GM19043 (cell line): ENCODE results near the gene LITAF.
"Not testable (repeated sequence)": the region's sequence is repeated elsewhere in the genome, so short reads cannot be mapped to it uniquely, and the experiment has no call there.

Source experiments
- ATAC-seq: cut with Tn5 transposase; IDR thresholded peaks from one replicate; pipeline ENCODE4 v1.9.1; 2021; ENCODE audit warnings: low read depth; ENCODE audit not compliant: unreplicated experiment

The LITAF gene

DNA sequence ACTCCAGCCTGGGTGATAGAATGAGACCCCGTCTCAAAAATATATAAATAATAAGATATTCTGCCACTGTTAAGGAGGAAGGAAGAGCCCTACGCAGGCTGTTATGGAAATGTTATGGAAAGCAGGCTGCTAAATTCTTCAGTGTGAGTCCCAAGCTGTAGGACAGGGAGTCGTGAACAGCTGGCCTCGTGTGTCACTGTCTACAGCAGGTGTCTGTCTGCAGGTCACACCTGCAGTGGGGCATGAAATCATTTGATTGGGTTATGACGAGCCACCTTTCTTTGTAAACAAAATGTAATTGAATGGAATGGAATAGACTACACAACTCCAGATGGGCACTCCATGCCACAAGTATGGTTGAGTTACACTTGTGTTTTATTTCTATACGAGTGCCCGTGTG is 15.6 kb upstream of the LITAF start:
- no peak for ATAC-seq

DNA sequence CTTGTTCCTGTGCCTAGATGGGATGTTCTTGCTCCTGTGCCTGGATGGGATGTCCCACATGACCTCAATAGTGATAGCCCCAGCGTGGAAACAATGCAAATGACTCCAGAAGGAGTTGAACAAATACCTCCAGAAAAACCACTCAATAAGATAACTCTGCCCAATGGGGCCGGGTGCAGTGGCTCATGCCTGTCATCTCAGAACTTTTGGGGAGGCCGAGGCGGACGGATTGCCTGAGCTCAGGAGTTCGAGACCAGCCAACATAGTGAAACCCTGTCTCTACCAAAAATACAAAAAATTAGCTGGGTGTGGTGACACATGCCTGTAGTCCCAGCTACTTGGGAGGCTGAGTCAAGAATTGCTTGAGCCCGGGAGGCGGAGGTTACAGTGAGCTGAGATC is 15.2 kb upstream of the LITAF start:
- ATAC-seq = no peak

DNA sequence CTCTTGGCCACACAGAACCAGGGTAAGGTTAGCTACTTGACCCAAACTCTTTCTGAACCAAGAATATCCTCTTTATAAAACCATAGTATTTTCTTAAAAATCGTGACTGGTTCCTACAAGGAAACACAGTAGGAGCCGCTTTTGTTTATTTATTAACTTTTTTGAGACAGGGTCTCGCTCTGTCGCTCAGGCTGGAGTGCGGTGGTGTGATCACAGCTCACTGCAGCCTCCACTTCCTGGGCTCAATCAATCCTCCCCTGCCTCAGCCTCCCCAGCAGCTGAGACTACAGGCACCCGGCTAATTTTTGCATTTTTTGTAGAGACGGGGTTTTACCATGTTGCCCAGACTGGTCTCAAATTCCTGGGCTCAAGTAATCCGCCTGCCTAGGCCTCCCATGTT is 14.7 kb upstream of the LITAF start:
- no peak for ATAC-seq

DNA sequence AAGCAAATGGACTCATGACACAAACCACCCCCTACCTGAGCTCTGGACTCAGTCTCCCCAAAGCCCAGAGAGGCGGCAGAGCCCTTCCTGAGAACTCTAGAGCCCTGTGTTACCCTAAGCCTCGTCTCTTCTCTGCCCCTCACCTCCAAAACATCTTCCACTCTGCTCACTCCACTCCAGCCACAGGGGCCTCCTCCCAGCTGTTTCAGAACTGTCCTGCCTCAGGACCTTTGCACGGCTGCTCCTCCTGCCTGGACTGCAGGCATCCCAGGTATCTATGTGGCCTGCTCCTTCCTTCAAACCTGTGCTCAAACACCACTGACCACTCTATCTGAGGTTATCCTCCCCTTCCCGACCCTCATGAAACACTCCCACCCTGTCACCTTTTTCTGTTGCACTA is 12.9 kb upstream of the LITAF start:
- no peak for ATAC-seq

DNA sequence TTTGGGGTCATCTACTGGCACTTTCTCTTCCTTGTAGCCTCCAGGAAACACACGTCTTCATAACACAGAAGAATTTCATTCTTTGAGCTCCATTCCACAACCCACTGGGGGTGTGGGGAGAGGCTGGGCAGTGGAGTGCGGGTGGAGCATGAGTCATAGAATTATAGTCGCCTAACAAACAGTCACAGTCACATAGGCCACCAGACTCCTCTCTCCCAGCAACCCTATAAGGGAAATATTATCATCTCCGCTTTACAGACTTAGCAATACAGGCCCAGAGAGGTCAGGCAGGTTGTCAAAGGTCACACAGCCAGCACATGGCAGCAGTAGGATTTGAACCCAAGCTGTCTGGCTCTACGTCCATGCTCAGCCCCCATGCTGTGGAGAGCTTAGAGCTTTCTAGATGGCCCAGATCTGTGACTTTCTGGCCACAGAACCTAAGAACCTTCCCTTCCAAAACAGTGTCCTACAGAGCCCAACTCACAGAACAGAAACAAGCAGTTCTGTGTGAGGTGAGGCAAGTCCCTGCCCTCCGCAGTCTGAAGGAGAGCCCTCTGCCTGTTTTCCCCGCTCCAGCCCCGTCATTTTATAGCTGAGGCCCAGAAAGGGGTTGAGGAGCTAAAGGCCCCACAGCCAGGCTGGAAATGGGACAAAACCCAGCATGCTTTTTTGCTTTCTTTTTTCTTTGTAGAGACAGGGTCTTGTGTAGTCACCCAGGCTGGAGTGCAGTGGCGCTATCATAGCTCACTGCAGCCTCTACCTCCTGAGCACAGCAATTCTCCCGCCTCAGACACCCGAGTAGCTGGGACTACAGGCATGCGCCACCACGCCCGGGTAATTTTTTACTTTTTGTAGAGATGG is 10.7 kb upstream of the LITAF start:
- no peak for ATAC-seq

DNA sequence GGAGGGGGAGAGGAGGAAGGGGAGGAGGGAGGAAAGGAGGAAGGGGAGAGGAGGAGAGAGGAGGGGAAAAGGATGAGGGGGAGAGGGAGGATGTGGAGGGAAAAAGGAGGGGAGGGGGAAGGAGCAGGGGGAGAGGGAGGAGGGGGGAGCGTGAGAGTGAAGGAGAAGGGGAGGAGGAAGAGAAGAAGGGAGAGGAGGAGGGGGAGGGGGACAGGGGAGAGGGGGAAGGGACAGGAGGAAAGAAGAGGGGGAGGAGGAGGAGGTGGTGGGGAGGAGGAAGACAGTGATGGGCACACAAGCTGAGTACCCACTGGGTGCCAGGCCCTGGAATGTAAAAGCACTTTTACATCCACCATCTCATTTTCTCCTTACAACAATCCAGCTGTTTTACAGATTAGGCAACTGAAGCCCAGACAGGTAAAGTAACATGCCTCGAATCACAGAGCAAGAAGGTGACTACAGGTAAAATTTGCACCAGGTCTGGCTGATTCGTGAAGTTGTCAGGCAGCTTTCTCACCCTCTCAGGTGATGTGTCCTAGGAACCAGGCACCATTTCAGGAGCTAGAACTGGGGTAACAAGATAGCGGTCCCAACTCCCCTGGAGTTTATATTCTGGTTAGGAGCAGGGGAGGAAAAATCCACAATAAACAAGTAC is 10.0 kb upstream of the LITAF start:
- ATAC-seq = no peak

DNA sequence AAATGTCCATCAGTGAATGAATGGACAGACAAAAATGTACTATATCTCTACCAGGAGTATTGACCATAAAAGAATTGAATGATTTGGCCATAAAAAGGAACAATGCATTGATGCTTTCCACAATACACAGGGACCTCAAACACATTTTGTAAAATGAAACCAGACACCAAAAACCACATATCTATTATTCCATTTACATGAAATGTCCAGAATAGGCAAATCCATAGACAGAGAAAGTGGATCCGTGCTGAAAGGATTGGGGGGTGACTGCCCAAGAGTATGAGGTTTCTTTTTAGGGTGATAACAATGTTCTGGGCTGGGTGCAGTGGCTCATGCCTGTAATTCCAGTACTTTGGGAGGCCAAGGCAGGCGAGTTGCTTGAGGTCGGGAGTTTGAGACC is 6.9 kb upstream of the LITAF start:
- no peak for ATAC-seq

DNA sequence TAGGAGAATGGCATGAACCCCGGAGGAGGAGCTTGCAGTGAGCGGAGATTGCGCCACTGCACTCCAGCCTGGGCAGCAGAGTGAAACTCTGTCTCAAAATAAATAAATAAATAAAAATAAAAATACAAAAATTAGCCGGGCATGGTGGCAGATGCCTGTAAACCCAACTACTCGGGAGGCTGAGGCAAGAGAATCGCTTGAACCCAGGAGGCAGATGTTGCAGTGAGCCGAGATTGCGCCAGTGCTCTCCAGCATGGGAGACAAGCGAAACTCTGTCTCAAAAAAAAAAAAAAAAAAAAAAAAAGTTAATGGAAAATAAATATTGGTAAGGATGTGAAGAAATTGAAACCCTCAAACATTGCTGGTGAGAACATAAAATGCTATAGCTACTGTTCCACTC is 6.4 kb upstream of the LITAF start:
- not testable (repeated sequence) for ATAC-seq

DNA sequence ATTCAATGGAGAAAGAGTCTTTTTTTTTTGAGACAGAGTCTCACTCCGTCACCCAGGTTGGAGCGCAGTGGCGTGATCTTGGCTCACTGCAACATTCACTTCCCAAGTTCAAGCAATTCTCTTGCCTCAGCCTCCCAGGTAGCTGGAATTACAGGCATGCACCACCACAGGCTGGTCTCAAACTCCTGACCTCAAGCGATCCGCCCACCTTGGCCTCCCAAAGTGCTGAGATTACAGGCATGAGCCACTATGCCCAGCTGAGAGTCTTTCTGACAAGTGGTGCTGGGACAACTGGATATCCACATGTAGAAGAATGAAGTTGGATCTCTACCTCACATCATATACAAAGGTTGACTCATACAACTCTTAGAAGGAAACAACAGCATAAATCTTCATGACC is 4.9 kb upstream of the LITAF start:
- ATAC-seq = not testable (repeated sequence)

DNA sequence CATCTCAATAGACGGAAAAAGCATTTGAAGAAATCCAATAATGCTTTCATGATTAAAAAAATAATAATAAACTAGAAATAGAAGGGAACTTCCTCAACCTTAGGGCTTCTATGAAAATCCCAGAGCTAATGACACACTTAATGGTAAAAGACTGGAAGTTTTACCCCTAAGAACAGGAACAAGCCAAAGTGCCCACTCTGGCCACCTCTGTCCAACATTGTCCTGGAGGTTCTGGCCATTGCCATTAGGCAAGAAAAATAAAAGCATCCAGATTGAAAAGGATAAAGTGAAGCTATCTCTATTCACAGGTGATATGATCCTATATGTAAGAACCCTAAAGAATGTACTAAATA is 2.5 kb upstream of the LITAF start:
- ATAC-seq = no peak

DNA sequence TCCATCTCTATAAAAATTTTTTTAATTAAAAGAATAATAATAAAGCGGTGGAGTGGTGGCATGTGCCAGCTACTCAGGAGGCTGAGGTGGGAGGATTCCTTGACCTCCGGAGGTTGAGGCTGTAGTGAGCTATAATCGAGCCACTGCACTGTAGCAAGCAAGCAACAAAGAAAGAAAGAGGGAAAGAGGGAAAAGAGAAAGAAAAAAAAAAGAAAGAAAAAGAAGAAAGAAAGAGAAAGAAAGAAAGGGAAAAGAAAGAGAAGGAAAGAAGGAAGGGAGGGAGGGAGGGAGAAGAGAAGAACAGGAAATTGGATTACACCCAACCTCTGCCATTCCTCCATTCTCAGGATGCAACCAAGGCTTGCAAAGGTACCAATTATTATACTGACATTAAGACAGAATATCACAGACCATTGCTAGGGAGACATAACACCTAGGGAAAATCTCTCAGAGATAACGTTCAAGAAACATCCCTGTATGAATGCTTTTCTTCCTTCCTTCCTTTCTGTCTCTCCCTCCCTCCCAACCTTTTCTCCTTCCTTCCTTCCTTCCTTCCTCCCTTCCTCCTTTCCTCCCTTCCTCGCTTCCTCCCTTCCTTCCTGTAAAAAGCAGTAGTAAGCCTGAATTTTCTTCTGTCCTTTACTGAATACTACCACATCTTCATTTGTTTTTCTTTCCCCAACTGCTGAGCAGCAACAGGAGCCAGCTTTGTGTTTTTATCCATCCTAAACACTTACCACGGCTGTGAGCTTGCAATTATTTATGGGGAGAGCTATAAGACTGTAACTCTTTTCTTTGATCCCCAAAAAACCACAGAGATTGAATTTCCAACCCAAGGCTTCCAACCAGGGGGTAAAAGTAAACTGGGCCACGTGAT is 1.8 kb upstream of the LITAF start:
- ATAC-seq = no peak

DNA sequence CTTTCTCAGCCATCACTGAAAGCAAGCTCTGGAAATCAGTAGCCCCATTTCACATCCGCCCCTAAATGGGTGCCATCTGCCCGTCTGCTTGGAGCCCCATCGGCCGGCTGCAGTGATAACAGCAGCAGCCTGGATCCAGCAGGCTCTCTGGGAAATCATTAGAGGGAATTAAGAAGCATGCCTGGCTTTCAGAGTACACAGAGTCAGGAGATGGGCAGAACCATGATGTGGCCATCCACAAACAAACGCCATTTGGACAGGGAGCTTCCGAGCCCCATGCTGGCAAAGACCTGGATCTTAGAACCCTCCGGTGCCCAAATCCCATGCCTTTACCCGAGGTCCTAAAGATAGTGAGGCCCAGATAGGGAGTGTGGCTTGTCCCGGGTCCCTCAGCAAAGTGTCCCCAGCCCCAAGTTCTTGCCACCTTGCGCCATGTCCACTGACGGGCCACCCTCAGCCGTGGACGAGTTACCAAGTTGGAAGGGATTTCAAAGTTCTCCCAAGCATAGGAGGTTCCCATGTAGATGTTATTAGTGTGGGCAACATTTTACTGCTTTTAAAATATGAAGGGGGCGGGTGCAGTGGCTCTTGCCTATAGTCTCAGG is 1.0 kb upstream of the LITAF start:
- ATAC-seq = no peak

DNA sequence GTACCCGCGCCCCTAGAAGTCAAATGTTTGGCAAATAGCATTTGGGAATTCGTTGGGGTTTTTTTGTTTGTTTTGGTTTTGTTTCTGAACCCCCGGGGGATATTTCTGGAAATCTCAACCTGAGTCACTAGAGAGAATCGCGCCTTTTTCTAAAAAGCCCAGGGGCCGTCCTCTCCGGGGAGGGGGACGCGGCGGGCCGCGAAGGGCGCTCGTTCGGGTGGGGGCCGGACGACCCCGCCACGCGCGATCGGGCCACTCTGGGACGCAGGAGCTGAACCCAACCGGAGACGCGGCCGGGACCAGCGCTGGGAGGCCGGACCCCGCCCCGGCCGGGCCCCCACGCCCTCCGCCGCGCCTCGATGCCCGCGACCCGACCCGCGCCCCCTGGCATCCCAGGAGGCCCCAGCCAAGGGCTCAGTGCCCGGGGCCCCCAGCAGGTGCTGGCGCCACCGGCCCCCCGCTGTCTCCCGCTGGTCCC is 302 bp downstream of the LITAF start:
- no peak for ATAC-seq

DNA sequence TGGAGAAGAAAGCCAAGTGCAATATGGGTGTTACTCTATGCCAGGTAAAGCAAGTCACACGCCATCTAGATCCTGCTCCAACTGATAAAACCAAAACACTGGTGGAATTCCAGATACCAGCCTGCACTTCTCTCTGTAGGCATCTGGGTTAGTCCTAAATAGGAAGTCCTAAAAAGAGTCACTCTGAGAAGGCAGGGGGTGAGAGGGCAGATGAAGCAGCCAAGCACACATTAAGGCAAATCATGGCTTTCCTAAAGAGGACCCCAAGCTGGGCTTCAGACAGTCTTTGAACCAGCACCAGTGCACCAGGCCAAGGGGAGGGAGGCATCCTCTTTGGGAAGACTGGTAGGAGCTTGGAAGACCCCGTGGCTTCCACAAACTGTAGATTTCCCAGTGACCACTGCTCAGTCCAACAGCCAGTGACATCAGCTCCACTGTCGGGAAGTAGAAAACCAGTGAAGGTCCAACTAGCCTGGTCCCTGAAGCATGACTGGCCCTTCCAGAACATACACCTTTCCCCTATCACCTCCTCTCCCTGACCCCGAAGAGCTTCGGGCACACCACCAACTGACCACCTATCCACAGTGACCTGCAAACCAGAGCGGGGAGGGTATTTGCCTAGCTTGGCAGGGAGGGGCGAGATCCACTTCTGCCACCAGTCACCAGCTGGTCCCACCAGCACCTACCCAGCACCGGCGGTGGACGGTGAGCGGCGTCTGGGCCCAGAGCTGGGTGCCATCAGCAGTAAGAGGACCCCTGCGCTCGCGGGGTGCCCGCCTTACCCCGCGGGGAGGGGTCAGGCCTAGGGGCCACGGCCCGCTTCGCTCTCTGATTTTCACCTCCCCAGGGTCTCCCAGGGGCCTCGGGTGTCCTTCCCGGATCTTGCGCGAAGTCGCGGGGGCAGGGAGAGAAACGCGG is 1.0 kb downstream of the LITAF start:
- no peak for ATAC-seq

DNA sequence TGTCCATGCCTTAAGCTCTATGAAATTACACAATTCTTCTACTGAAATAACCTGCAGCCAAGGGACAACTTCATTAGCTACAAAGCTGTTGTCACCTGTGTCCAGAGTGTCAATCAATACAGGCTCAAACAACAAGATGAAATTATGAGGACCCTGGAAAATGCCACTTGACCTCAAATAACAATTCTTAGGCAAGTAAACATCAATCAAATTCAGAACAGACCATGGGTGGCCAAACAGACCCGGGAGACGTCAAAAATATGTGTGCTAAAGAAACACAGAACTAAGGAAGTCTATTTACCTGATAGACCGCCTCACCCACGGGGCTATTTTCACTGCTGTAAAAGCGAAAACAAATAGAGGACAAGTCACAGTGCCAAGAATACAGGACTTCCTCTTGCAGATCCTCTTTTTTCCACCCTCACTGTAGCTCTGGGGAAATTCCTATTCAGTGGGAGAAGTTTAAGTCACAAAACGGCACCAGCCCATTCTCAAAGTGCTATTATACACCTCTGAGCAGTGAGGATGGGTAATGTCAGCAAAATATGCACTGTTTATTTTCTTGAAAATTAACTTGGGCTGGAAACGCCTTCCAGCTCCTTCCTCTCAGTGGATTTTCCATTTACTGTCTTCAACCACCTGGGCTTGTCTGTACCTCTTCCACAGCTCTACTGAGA is 2.7 kb downstream of the LITAF start:
- ATAC-seq = no peak

DNA sequence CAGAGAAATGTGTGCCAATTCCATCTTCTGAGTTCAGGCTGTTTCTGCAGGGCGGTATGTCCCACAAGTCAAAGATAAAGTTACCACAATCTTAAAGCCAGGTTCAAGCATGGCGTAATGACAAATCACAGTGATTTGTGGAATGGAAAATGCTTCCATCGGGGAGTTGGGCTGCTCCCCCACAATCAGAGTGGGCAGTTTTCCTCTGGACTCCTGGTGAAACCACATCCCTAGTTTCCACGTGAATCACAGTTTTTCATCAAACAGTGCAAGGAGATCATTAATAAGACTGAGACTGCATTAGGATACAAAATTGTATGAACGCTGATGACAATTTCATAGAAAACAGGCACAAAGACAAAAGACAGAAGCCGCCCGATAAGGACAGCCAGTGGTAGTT is 3.6 kb downstream of the LITAF start:
- ATAC-seq = no peak

DNA sequence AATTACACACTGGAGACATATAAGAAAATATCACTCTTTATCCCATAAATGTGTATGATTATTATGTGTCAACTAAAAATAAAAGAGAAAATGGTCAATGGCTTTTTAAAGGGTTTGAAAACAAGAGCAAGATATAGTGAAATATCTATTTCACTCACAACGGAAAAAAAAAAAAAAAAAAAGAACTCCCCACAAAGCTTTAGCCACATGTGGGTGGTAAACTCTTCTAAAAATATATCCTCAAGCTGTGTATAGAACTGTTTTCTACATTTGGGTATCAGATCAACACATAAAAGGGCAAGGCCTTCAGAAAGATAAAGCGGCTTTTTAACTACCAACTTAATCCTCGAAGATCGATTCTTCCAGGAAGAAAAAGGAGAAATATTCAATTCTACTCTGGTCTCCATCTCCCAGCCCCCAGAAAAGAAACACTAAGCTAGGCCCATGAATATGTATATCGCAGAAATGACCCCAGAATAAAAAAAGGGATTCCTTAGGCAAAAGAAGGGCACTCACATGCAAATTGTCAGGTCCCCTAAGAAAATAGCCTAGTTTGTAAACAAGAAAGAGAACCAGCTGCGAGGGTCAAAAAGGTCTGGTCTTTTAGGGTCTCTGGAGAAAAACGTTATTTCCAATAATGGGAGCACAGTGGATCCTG is 4.4 kb downstream of the LITAF start:
- no peak for ATAC-seq

DNA sequence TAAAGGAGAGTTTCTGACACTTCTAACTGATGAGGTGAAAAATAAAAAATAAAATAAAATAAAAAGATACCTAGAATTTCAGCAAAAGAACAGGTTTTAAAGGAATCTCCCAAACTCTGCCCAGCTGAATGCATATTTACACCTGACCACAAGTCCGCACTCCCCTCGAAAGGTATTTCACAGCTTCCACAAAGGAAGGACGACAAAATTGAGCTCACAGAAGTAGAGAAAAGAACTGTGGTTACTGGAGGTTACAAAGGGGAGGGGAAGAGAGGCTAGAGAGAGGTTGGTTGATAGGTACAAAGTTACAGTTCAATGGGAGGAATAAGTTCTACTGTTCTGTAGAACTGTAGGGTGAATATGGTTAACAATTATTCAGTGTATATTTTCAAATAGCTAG is 5.0 kb downstream of the LITAF start:
- ATAC-seq = no peak
